ENCODE measurements around the gene SNED1.

Gene SNED1

DNA sequence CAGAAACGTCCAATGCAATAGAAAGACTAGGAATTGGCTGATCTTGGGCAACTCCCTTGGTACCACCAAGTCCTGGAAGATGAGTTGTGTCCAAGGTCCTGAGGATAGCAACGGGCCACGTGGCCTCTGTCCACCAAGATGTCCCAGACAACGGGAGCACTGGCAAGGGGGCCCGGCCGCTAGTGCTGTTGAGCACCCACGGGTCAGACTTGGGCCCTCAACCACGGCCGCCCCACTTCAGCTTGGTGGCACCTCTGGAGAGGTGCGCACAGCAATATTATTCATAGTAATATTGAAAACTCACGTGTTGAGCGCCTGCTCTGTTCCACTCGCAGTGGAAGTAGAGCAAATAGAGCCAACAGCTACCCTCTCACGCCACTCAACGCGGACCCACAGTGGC lies 131.9 kb downstream of the SNED1 start:
- DNase-seq (ENCODE audit: low spot score) = no peak

DNA sequence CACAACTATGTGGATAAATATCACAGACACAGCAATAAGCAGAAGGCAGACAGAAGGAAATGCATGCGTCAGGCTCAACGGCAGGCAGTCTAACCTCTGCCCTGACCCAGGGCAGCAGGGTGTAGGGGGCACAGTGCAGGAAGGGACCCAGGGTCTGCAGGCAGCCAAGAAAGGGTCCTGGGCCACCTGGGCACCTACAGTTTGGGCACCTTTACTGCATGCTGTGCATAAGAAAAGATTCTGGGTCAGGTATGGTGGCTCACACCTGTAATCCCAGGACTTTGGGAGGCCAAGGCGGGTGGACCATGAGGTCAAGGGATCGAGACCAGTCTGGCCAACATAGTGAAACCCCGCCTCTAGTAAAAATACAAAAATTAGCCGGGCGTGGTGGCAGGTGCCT lies 133.1 kb downstream of the SNED1 start:
- no peak for DNase-seq (ENCODE audit: low spot score)

DNA sequence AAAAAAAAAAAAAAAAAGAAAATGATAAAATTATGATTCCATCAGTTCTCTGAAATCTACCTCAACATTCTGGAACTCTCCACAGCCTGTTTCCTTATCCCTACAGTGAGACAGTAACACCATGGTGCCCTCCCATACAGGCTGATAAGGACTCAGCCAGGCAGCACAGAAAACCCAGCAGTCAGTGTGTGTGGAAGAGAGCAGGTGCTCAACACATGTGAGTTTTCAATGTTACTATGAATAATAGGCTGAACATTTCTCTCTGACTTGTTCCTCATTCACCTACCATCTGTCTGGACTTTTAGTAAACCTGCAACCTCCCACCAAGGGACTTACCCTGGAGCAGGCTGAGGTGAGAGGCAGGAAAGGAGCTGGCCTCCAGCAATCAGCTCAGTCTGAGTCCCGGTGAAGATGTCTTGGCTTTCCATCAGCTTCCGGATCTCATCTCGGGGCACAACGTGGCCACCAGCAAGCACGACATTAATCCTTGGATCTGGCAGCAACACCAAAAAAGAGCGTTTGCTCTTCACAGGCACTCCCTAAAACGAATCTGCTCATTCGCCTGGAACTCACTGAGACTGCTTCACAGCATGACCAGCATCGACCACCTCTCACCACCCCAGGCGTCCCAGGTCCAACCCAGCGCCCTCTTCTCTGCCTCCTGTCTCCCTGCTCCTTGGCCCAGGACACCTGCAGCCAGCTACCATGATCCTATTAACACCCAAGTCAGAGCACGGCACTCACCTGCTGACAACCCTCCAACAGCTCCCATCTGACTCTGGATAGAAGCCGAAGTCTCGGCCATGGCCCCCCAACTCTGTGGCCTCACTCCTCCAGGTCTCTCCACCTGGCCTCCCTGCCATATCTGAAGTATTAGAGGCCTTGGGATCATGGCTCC lies 134.4 kb downstream of the SNED1 start:
- DNase-seq (ENCODE audit: low spot score) = no peak

DNA sequence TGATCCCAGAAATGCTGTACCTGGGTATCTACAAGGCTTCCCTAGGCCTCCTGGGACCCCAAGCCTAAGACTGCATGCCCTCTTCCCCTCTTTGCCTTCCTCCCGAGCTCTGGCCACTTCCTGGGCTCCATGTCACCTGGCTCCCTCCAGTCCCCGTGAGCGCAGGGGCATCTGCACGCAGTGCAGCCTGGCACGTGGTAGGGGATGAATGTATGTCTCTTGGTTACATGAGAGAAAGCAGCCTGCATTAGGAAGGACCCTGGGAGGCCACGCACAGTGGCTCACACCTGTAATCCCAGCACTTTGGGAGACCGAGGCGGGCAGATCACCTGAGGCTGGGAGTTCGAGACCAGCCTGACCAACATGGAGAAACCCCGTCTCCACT lies 135.0 kb downstream of the SNED1 start:
- DNase-seq (ENCODE audit: low spot score) = no peak

DNA sequence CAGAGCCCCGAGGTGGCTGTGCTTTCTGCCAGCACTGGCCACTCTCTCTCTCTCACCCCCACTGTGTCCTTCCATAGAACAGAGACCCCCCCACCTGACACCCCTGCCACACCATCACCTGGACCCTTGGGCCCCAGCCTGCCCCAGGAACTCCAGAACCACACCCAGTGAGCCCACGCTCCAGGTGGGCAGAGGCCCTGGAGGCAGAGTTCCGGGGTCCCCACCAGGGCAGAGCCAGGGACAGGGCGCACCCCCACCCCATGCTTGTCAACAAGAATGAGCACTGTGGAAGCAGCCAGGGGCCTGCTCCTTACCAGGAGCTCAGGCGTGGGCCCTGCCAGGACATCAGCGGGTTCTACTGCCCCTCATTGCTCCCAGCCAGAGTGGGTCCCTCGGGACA lies 136.3 kb downstream of the SNED1 start:
- no peak for DNase-seq (ENCODE audit: low spot score)

DNA sequence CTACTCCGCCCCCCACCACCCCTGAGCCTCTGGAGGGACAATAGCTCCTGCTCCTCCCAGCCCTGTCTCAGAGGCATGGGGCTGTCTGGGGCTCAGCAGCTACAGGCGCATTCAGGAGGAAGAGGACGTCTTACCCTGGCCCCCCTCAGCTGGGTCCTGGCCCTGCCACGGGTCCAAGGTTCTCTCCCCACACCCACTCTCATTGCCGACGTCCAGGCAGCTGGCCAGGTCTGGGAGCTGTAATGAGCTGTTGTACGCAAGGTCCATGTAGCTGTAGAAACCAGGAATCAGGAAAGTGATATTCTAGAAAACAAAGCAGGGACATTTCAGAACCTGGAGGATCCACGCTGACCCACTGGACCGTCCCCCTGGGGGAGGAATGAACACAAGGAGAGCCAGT lies 137.3 kb downstream of the SNED1 start:
- no peak for DNase-seq (ENCODE audit: low spot score)

DNA sequence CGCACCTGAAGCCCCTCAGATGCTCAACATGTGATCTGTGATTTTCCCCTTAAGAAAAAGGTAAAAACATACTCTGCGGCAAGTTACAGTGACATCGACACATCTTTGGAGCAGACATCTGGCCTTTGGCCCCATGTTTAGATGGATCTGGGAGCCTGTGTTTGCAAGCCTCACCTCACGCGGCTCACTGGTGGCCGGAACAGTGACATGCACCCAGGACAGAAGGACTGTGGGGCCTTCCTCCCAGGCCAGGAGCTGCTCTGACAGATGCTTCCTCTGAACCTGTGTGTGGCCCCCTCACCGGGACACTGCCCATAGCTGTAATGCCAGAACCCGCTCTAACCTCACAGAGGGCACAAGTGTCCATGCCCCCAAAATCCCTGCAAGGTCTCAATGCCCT lies 137.8 kb downstream of the SNED1 start:
- DNase-seq (ENCODE audit: low spot score) = no peak

DNA sequence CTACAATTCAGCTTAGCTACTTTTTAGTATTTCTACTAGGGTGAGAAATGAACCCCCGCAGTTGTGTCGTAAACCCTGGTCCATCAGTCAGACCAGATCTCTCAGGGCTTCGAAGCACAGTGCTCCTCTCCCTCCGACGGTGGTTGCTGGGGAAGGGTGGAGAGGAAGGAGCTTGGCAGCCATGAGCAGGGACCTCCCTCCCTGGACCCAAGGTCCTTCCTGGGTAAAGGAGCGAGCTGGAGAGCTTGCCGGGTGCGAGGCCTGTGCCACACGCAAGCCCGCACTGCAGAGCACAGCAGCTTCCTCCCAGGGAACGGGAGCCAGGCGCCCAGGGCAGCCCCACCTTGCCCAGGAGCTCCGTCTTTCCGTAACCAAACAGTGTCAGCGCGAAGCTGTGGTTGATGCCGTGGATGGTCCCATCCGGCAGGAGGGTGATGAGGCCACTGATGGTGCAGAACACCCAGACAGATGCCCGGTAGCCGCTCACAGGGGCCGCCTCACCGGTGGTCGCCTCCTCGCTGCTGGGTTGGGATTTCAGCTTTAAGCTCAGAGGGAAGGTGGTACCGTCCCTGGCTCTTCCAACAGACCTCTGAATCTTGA lies 138.3 kb downstream of the SNED1 start:
- DNase-seq (ENCODE audit: low spot score) = no peak

DNA sequence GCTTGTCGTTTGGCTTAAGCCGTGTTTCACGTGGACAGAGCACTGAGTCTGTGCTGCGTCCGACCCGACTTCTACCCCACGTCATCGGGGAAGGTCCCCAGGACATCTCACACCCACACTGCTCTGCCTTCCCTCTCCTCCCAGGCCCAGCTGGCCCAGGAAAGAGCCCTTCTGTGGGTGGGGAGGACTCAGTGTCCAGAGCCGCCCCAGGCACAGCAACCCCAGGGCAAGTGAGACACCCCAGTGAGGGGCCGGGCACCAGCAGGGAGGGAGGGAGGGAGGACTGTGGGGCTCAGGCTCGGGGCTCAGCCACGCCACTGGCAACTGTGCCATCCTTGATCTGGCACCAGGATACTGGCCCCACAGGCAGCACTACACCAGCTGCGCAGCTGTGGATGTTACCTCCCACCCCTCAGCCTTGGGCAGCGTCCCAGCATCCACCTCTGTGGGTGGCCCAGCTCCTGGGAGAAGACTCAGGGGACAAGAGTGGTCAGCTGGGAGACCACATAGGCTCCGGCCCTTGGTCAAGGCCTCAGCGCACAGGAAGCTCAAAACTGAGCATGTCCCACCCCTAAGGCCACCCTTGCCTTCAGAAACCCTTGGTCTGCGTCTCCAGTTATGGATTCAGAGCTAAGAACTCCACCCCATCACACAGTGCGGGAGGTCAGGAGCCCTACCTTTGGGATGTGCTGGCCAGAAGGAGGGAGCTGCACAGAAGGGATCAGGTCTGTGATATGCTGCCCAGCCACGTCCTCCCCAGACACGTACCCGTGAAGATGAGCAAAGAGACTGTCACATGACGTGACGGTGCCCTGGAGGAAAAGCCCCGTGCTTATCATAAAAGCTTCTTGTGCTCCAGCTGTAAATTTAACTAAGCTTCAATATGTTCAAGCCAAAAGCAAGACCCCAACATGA lies 139.1 kb downstream of the SNED1 start:
- no peak for DNase-seq (ENCODE audit: low spot score)

DNA sequence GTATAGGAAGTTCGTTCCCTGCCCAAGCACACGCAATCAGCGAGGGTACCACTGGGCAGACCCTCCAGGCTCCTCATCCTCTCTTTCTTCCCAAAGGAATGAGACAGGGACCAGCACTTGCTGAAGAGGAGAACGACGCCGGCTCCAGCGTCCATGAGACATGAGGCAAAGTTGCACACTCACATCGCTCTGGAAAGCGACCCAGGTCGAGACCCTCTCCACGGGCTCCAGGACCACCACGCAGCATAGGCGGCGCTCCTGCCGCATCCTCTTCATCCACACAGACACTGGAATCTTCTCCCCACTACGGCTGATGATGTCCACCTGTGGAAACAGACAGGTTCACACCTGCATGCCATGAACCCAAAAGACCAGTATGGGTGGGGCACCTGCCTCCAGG lies 140.1 kb downstream of the SNED1 start:
- no peak for DNase-seq (ENCODE audit: low spot score)

DNA sequence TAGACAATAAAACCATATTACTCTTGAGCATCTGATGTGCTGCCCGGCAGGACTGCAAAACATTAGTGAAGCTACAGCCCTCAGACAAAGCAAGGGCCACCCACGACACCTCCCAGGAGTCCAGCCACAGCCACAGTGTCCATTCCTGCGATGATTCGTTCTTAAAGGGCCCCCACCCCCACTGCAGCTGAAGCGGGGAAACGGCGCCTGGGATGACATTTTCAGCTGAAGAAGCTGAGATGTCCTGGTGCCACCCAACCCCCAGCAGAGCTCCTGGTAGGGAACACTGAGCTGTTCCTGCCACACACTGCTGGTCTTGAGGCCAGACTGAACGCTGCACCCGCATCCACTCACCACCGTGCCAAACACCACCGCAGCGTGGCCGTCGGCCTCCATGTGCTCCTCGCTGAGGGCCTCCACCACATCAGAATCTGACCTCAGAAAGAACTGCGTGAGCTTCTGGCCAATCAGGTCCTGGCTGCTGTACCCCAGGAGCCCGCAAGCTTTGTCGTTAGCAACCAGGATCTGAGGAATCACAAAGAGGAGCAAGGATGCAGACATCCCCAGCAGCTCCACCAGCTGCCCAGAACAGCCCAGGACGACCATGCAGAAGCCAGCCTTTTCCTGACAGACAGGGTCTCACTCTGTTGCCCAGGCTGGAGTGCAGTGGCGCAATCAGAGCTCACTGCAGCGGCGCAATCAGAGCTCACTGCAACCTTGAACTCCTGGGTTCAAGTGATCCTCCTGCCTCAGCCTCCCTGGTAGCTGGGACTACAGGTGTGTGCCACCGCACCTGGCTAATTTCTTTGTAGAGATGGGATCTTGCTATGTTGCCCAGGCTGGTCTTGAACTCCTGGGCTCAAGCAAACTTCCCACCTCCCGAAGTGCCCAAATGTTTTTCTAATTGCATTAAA lies 141.4 kb downstream of the SNED1 start:
- DNase-seq (ENCODE audit: low spot score) = no peak

DNA sequence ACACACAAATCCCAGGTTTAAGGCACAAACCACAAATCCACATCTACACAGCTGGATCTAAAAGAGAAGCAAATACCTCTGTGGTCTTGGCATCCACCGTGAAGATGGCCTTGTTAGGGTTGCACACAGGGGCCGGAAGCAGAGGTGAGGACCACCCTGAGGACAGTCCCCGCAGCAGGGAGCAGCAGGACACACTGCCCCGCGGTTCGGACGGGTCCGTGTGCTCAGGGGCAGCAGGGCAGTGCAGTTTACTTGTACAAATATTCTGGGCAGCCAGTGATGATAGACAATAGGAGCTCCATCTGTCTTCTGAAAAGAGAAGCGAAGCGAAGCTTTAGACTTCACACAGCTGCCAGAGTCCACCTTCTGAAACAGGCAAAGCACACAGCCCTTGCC lies 142.0 kb downstream of the SNED1 start:
- DNase-seq (ENCODE audit: low spot score) = no peak

DNA sequence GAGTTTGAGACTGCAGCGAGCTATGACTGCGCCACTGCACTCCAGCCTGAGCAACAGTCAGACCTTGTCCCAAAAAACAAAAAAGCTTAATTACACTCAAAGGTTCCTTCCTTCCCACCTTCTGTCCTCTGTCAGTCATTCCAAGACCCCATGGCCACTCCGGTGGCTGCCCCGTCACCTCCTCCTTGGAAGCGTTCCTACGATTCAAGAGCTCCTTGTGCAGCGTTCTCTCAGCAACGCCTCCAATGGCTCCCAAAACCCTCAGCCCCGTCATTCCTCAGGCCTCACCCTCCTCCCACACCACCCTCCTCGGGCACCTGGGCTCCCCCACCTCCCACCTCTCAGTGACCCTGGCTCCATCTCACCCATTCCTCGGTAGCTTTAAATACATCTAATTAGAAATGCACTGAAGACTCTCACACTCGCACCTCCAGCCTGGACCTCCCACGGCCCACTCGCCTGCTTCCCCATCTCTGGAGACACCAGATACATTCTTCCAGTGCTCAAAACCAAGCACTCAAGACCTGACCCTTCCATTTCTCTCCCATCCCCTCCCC lies 142.9 kb downstream of the SNED1 start:
- no peak for DNase-seq (ENCODE audit: low spot score)

DNA sequence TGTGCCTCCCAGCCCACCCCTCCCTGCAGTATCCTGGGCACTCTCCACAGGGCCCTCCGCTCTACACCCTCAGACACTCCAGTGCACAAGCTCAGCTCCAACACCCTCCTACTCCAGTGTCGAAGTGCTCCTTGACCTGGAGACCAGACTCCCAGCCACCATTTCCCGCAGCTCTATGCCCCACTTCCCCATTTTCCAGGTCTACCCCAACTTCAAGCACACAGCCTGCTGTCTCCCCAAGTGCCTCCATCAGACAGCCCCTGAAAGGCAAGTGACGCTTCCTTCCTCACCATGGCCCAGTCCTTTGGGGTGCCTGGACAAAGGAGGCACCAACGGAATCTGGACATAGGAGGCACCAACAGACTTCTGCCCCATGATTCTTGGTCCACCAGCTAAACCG lies 143.6 kb downstream of the SNED1 start:
- DNase-seq (ENCODE audit: low spot score) = no peak

DNA sequence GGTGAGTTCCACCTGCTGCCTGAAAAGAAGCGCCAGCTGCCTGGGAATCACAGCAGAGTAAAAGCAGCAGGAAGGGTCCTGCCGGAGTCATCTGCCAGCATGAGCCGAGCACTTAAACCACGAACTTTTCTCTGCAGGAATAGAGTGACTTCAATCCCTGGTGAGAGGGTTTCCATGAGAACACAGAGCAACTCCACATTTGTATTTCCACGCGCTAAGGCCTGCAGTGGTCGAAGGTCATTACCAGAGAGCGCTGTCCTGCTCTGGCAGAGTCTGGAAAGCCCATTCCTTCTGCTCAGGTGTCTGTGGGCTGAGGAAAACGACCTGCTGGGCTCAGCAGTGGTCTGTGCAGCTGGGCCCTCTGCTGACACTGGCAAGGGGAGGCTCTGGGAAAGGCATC lies 144.2 kb downstream of the SNED1 start:
- no peak for DNase-seq (ENCODE audit: low spot score)
